Right cardiac atrium (tissue), 5 donors: Measurements from ENCODE around the gene MAS1. TPM values are rescaled to one million over a fixed set of nuclear protein-coding genes. Genes with fewer than 3 reads are reported as not detected.

Experiments used
- ATAC-seq, 2 donors: fragments of 200-7000 bp; cut with Tn5 transposase; one replicate each; pipeline versions ENCODE4 v1.8.0 to v1.9.1; 2020; ENCODE audit warnings: moderate library complexity in 2 of 2, mild to moderate bottlenecking in 1 of 2
- DNase-seq, 3 donors: peaks; one replicate each; pipeline ENCODE4 v3.0.0-alpha.2; 2020
- H3K27ac ChIP-seq: one replicate; pipeline ENCODE4 v1.5.1; 2013; ENCODE audit warnings: mild to moderate bottlenecking, low read length, control low read depth, moderate library complexity
- H3K27me3 ChIP-seq: one replicate; pipeline ENCODE4 v1.6.1; 2013; ENCODE audit not compliant: control insufficient read depth, insufficient read depth
- H3K4me1 ChIP-seq: one replicate; pipeline ENCODE4 v1.6.1; 2013; ENCODE audit warnings: low read length; ENCODE audit not compliant: control insufficient read depth, insufficient read depth
- H3K4me3 ChIP-seq: one replicate; pipeline ENCODE4 v1.5.1; 2013; ENCODE audit warnings: low read length, control low read depth
- H3K9me3 ChIP-seq: one replicate; pipeline ENCODE4 v1.6.1; 2013; ENCODE audit warnings: low read length; ENCODE audit not compliant: control insufficient read depth
- WGBS: extraction: QIAGEN DNeasy Blood & Tissue Kit; methylation state at CpG from one replicate; pipeline ENCODE4 v1.1.7; 2013; 5-methylcytosine and 5-hydroxymethylcytosine counted together
- intact Hi-C, 4 donors: fragments of 100-400 bp; cut with DNase I; formaldehyde crosslinking; loops; one replicate each; pipeline versions ENCODE4 v1.11.0 to v1.14.0; 2022 to 2023
- polyA plus RNA-seq: library from polyadenylated mRNA; stranded (reverse); fragments of 200-250 nt; gene quantifications from one replicate; pipeline ENCODE4 v1.2.3, GENCODE V29; 2013
- total RNA-seq, 4 donors: library from RNA; stranded (reverse); fragmentation: NEBNext Ultra II Directional; extraction: Animal tissue kit (Norgen Biotek cat#: 25700); gene quantifications; one replicate each; pipeline ENCODE4 v1.2.1, GENCODE V29; 2021
- donor health status: healthy with polysubstance abuse.
- donor health status: DM: no; HTN: yes; CAD: no.
- donor health status: DM: no; HTN: no; CAD: no.
- donor health status: DM: no; HTN: yes; CAD: no; lungs with severe emphysema.
- donor health status: DM: yes; HTN: yes; CAD: no.

Gene MAS1
- total and polyA plus RNA-seq, 5 donors: 0.02 to 0.06 (median 0.03) TPM; not detected in 2

- Histone ChIP-seq H3K4me1 (no peaks in the 10 kb centered on the region), H3K27me3 (no peaks in the 10 kb centered on the region), H3K9me3 (no peaks in the 10 kb centered on the region), H3K4me3 (no peak overlapping the region), H3K27ac (no peak overlapping the region)
- ATAC-seq (no peak), DNase-seq (no peak)
- intact Hi-C loops: no loop called here
- WGBS: 80% methylated on average over 15 of the region's 15 CpGs
Observed at GRCh38 chr6:159899994-159900745, 9.4 kb downstream of the MAS1 start.

GRCh38 chr6:159902620-159903019, 11.8 kb downstream of the MAS1 start:
- Histone ChIP-seq H3K4me3 (no peak overlapping the region), H3K27me3 (no peaks in the 10 kb centered on the region), H3K4me1 (no peaks in the 10 kb centered on the region), H3K27ac (no peak overlapping the region), H3K9me3 (no peaks in the 10 kb centered on the region)
- 63% methylated on average over 9 of the region's 9 CpGs for WGBS
- DNase-seq (no peak), ATAC-seq (no peak)
- intact Hi-C loops: no loop called here

GRCh38 chr6:159904497-159904911, 13.7 kb downstream of the MAS1 start:
- H3K4me1 ChIP-seq: no peaks in the 10 kb centered on the region

GRCh38 chr6:159906400-159906799, 15.6 kb downstream of the MAS1 start:
- Histone ChIP-seq H3K27me3 (no peaks in the 10 kb centered on the region), H3K27ac (no peak overlapping the region), H3K4me1 (no peaks in the 10 kb centered on the region), H3K4me3 (no peak overlapping the region), H3K9me3 (no peaks in the 10 kb centered on the region)
- intact Hi-C loops: no loop called here
- DNase-seq (no peak), ATAC-seq (no peak)
- WGBS: 63% methylated on average over 3 of the region's 3 CpGs

More at GRCh38 chr6:159904497-159904911, 13.7 kb downstream of the MAS1 start:
- Histone ChIP-seq H3K4me3 (no peak overlapping the region), H3K9me3 (no peaks in the 10 kb centered on the region), H3K27ac (no peak overlapping the region), H3K27me3 (no peaks in the 10 kb centered on the region)
- no peak for ATAC-seq
- WGBS: 90% methylated on average over 9 of the region's 9 CpGs
- DNase-seq: no peak
- intact Hi-C loops: no loop called here

GRCh38 chr6:159908535-159908934, 17.7 kb downstream of the MAS1 start:
- ATAC-seq (no peak), DNase-seq (no peak)
- intact Hi-C loops: no loop called here
- H3K27me3 ChIP-seq: no peaks in the 10 kb centered on the region
- no peak overlapping the region for H3K4me3 ChIP-seq
- H3K27ac ChIP-seq: no peak overlapping the region
- no peaks in the 10 kb centered on the region for H3K4me1 ChIP-seq
- no peaks in the 10 kb centered on the region for H3K9me3 ChIP-seq
- 82% methylated on average over 4 of the region's 4 CpGs for WGBS

GRCh38 chr6:159908979-159909378, 18.2 kb downstream of the MAS1 start:
- no peak for DNase-seq
- 65% methylated on average over 4 of the region's 4 CpGs for WGBS
- no peaks in the 10 kb centered on the region for H3K4me1 ChIP-seq
- no peak for ATAC-seq
- no peak overlapping the region for H3K4me3 ChIP-seq
- no peaks in the 10 kb centered on the region for H3K9me3 ChIP-seq
- H3K27ac ChIP-seq: no peak overlapping the region
- H3K27me3 ChIP-seq: no peaks in the 10 kb centered on the region
- intact Hi-C loops: no loop called here

GRCh38 chr6:159910342-159910741, 19.6 kb downstream of the MAS1 start:
- Histone ChIP-seq H3K4me1 (no peaks in the 10 kb centered on the region), H3K27ac (no peak overlapping the region), H3K4me3 (no peak overlapping the region), H3K27me3 (no peaks in the 10 kb centered on the region), H3K9me3 (no peaks in the 10 kb centered on the region)
- ATAC-seq (no peak), DNase-seq (no peak)
- 87% methylated on average over 5 of the region's 5 CpGs for WGBS
- intact Hi-C loops: no loop called here

- Histone ChIP-seq H3K27ac (no peak overlapping the region), H3K27me3 (no peaks in the 10 kb centered on the region), H3K9me3 (no peaks in the 10 kb centered on the region), H3K4me1 (no peaks in the 10 kb centered on the region), H3K4me3 (no peak overlapping the region)
- DNase-seq (no peak), ATAC-seq (no peak)
- 77% methylated on average over 2 of the region's 2 CpGs for WGBS
- intact Hi-C loops: no loop called here
Observed at GRCh38 chr6:159913375-159913774, 22.6 kb downstream of the MAS1 start.

GRCh38 chr6:159913862-159914564, 23.2 kb downstream of the MAS1 start:
- WGBS: 70% methylated on average over 6 of the region's 6 CpGs
- no peaks in the 10 kb centered on the region for H3K4me1 ChIP-seq
- intact Hi-C loops: no loop called here
- DNase-seq (no peak), ATAC-seq (no peak)
- H3K9me3 ChIP-seq: no peaks in the 10 kb centered on the region
- no peak overlapping the region for H3K27ac ChIP-seq
- H3K27me3 ChIP-seq: no peaks in the 10 kb centered on the region
- H3K4me3 ChIP-seq: no peak overlapping the region

GRCh38 chr6:159914565-159914923, 23.8 kb downstream of the MAS1 start:
- intact Hi-C loops: no loop called here
- Histone ChIP-seq H3K27me3 (no peaks in the 10 kb centered on the region), H3K4me1 (no peaks in the 10 kb centered on the region), H3K9me3 (no peaks in the 10 kb centered on the region), H3K4me3 (no peak overlapping the region), H3K27ac (no peak overlapping the region)
- 83% methylated on average over 3 of the region's 3 CpGs for WGBS
- ATAC-seq: no peak
- no peak for DNase-seq

- no peak for DNase-seq
- no peak for ATAC-seq
- no peaks in the 10 kb centered on the region for H3K4me1 ChIP-seq
- H3K27ac ChIP-seq: no peak overlapping the region
- H3K9me3 ChIP-seq: no peaks in the 10 kb centered on the region
- H3K4me3 ChIP-seq: no peak overlapping the region
- WGBS: 73% methylated on average over 2 of the region's 2 CpGs
- no peaks in the 10 kb centered on the region for H3K27me3 ChIP-seq
- intact Hi-C loops: no loop called here
Observed at GRCh38 chr6:159915397-159915796, 24.6 kb downstream of the MAS1 start.
